Measurements from ENCODE around the gene IRF5.

The IRF5 gene

GRCh38 chr7:128920913-128921582, 16.7 kb upstream of the IRF5 start:
- no peak for DNase-seq

DNA sequence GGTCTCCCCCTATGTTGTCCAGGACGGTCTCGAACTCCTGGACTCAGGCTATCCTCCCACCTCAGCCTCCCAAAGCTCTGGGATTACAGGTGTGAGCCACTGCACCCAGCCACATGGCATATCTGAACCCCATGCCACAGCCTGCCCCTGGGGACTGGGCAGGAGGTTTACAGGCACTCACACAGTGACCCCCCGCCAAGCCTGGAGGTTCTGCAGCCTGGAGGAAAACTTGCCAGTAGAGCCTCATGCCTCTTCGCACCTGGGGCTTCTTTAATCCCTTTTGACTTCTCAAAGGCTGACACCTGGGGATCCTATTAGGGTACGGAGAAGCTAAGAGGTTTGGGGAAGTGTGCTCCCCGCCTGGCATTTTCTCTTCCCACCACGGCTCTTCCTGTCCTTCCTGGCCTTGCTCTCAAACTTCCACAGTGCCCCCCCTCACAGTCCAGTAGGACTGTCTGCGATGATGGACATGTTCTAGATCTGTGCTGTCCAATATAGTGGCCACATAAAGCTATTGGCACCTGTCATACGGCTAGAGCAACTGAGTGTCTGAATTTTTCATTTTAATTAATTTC, 15.8 kb upstream of the IRF5 start:
- no peak for DNase-seq

DNA sequence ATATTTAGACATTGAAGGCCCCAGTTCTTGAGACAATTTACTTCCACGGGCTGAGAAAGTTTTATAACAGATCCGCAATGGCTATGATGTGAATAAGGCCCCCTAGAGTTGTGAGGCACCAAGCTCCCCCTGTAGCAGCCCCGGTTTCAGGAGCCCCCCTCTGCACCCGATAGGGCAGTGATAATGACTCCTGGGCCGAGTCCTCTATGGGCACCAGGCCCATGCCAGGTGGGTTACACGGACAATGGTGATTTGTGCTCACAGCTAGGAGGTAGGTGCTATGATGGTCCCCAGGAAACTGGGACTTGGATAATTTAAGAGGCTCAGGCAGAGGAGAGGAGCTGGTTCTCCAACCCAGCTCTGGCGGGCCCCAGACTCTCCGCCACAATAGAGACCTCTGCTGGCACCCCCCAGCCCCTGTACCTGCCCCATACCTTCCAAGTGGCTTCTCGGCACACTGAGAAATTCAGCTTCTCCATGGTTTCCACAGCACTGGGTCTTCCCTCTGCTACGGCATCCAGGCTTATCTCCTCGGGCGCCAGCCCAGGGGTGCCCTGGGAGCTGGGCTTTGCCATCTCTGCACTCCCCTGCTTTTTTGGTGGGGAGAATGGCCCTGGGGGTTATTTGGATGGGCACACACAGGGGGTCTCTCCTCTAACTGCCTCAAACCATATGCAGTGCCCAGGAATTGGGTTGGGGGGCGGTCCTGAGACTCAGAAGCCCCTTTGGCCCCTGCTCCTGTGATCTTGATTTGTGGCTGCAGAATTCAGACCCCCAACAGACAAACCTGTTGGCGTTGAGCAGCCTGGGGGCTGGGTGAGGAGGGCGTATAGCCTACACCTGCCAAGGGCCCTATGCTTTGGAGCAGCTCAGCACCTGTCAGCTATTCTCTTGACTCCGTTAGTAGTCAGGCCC, 15.0 kb upstream of the IRF5 start:
- no peak for DNase-seq

DNA sequence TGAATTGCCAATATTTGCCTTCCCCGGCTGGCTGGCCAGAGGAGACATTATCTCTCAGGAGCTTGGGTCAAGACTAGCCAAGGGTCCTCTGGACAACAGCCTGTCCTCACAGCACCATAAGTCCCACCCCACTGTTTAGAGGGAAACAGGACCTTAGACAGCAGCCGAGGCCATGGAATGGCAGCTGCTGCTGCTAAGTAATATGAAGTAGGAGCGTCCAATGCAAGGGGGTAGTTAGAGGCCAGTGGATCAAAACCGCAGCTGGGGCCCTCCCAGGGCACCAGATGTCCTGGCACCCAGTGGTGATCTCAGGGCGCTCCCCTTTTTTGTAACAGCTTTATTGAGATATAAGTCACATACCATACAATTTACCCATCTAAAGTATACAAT, 14.3 kb upstream of the IRF5 start:
- no peak for DNase-seq

DNA sequence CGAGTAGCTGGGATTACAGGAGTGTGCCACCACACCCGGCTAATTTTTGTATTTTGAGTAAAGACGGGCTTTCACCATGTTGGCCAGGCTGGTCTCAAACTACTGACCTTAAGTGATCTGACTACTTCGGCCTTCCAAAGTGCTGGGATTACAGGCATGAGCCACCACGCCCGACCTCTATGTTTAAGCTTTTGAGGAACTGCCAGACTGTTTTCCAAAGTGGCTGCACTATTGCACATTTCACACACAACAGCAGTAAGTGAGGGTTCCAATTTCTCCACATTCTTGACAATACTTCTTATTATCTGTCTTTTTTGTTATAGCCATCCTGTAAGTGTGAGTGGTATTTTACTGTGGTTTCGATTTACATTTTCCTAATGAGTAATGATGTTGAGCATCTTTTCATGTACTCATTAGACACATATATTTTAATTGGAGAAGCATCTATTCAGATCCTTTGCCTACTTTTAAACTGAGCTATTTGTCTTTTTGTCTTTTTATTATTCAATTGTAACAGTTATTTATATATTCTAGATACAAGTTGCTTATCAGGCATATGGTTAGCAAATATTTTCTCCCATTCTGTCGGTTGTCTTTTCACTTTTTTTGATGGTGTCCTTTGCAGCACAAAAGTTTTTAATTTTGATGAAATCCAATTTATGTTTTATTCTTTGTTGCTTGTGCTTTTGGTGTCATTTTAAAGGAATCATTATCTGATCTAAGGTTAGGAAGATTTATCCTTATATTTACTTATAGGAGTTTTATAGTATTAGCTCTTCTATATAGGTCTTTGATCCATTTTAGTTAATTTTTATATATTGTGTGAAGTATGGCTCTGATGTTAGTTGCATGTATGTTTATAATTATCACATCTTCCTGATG, 12.8 kb upstream of the IRF5 start:
- no peak for DNase-seq

GRCh38 chr7:128928159-128928813, 9.4 kb upstream of the IRF5 start:
- no peak for DNase-seq

DNA sequence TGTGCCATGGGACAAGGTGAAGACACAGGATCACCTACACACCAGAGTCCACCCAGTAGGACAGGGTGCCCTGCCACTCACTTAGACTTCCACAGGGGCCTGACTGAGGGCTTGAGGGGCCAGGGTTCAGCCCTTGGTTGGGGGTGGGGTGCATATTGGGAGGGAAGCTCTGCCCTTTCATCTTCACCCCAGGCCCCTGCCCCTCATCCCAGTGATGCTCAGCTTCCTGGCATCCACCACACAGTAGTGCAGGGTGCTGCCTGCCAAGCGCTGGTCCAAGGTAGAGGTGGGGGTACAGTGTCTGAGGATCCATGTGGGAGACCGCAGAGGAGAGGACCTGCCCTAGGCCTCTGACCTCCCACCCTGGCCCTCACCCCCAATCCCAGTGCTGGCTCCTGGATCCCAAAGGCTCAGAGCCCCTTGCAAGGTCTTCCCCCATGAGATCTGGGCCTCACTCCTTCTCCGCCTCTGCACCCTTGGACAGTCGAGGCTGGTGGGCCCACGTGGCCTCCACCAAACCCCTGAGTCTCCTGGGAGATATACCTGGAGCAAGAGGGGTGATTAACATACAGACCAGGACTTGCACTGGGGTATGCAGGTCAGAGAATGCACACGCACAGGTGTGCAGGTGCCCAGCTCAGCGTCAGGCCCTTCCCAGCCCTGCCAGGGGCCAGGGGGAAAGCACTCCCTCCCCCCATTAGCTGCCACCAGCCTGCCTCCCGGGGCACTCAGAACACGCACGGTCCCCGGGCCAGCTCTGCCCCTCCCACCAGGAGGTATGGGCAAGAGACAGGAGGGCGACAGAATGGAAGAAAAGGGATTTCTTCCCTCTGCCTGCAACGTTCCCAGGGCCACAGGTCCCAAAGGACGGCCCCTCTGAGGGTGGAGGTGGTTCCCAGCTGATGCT, 8.6 kb upstream of the IRF5 start:
- DNase-seq, result no peak

GRCh38 chr7:128931190-128931798, 6.4 kb upstream of the IRF5 start:
- no peak for DNase-seq

DNA sequence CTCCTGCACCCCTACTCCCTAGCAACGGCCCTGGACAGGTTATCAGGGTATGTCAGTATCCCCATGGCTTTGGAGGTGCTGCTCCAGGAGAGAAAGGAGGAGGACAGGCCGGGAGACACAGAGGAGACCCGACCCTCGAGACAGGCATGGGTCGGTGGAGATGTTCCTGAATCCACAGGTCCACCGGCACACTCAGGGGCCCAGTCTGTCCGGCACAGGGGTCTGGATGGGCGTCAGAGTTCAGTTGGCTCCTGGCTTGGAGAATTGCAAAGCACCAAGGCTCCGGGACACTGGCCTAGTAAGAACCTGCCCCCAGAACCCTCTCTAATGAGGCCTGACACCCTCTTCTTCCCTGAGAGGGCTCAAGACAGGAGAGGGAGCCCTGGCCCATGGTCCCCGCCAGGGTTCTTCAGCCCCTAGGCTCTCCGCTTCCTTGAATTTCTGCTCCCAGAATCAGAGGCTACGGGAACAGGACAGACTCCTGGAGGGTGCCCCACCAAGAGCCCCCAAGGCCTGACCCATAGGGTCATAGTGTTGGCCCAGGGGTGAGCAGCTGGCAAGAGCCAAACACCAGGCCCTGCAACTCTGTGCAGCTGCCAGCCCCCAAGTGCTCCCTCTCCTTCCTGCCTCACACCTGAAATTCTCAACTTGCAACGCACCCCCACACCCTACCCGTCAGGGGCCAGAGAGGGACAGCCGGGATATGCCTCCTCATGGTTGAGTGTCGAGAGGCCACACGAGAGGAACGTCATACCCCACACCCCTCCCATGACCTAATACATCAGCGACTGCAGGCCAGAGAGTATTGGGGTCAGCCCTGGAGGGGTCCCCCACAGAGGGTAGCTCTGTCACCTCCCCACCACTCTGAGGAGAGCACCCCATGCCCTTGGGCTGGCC, 5.5 kb upstream of the IRF5 start:
- no peak for DNase-seq

DNA sequence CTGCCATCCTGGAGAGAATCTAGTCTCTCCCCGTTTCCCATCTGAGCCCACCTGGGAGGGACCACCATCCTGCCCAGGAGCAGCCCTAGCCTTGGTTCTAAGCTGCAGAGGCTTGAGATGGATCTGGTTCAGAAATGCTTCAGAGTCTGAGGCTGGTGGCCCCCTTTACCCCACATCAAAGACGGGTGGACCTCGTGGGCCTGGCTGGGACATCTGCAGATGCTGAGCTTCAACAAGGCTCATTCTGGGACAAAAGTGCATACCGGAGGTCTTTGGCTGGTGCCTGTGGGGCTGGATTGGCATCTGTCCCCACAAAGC, 4.9 kb upstream of the IRF5 start:
- no peak for DNase-seq

DNA sequence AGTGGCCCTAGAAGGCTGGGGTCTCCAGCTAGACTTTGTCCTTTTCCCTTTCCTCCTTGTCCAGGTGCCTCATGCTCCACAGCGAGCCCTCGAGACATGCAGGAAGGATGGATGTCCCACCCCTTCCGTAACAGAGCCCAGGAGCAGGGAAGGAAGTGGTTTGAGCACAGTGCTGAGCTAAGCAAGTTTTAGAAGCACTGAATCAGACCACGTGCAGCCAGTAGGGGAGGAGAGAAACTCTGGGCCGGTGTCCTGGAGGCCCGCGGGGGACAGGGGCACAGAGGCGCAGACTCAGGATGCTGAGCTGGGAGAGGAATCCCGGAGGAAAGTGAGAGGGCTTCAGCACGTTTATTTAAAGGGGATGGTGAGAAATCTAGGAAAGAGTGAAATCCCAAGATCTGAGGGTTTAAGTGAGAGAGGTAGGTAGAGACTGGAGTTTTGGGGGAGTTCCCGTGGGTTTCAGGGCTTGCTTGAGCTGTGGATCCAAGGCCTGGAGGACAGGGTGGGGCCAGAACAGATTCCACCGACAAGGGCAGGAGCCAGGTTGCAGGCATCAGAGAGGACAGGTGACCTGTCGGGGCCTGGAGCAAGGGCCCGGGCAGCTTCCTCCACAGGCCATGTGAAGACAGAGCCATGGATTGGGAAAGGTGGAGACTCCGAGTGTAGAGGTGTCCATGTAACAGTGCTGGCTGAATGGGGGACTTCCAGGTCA, 4.4 kb upstream of the IRF5 start:
- no peak for DNase-seq

- no peak for DNase-seq
Measured at GRCh38 chr7:128934361-128935341, 3.1 kb upstream of the IRF5 start.

GRCh38 chr7:128935342-128935730, 2.4 kb upstream of the IRF5 start:
- no peak for DNase-seq

DNA sequence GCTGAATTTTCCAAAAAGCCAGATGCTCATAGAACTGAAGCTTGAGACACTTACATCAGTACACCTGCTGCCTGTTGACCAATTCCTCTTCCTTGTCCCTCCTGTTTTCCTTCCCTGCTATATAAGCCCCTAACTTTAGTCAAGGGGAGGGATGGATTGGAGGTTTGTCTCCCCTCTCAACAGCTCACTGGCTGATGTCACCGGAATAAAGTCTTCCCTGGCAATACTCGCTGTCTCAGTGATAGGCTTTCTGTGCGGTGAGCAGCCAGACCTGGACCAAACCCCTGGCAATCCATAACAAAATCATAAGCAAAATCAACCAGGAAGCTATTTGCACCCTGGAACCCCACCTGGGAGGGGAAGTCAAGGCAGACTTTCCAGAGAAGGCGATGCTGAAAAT, 929 bp upstream of the IRF5 start:
- no peak for DNase-seq

GRCh38 chr7:128937271-128937646, 468 bp upstream of the IRF5 start:
- no peak for DNase-seq

- no peak for DNase-seq
Measured at GRCh38 chr7:128938544-128939074, 882 bp downstream of the IRF5 start.

DNA sequence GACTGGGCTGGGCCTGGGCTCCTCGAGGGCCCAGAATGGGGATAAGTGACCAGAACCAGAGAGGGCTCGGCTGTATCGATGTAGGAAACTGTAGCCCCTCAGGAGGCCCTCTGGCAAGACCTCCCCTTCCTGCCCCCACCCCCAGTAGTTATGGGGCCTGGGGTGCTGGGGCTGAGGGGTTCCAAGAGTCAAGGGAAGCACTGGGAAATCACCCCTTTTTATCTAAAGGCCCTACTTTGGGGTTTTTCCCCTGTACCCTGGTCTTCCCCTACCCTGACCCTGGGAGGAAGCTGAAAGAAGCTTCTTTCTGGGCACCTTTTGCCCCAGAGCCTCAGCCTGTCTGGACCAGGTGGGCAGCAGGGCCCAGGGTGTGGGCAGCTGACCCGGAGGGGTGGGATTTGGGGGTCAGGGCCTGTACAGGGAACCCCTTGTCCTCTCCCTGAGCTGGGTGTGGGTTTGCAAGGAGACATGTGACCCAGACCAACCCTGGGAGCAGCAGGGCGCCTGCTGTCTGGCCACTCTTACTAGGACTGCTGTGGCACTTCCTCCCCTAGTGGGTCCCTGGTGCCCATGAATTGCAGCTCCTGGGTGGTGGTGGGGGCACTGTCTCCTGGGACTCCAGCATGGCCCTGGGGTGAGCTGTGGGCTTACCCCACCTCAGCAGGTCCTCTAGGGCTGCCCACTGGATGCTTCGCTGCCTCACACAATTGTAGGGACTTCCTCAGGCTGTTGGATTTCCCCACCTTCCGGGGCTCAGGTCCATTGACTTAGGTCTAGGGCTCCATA, 1.5 kb downstream of the IRF5 start:
- DNase-seq, result no peak

Measured in effector CD8-positive, alpha-beta T cell (primary cell).